HepG2 (cell line): ENCODE measurements around the gene CD276.

Experiments used
- ETV6 ChIP-seq: sonication (generic); formaldehyde crosslinking; conservative IDR thresholded peaks from 2 replicates; pipeline ENCODE4 v1.4.0; 2020; ENCODE audit warnings: missing genetic modification reagents
- FOXK2 ChIP-seq: fragments of 450-650 bp; IDR thresholded peaks from 2 replicates; pipeline ENCODE4 v1.6.1; 2016
- RBFOX2 ChIP-seq: fragments of 200-400 bp; formaldehyde crosslinking; IDR thresholded peaks from 2 replicates; pipeline ENCODE4 v1.6.1; 2017; ENCODE audit warnings: low read depth, mild to moderate bottlenecking, low read length
- TAF1 ChIP-seq: sonication (generic); formaldehyde crosslinking; IDR thresholded peaks from 2 replicates; pipeline ENCODE4 v1.4.0; 2020; ENCODE audit warnings: missing genetic modification reagents
- TARDBP ChIP-seq: sonication (generic); formaldehyde crosslinking; IDR thresholded peaks from 2 replicates; pipeline ENCODE4 v1.8.0; 2022; ENCODE audit warnings: mild to moderate bottlenecking, missing genetic modification reagents
- ZNF12 ChIP-seq: sonication (generic); formaldehyde crosslinking; IDR thresholded peaks from 2 replicates; pipeline ENCODE4 v1.5.0; 2020; ENCODE audit warnings: missing genetic modification reagents
- TF ChIP-seq, protein P1 (sequence below): sonication (generic); formaldehyde crosslinking; IDR thresholded peaks from 2 replicates; pipeline ENCODE4 v1.5.1; 2020; ENCODE audit warnings: mild to moderate bottlenecking, missing genetic modification reagents, moderate library complexity
- TF ChIP-seq, protein P2 (sequence below): fragments of 450-650 bp; IDR thresholded peaks from 2 replicates; pipeline ENCODE4 v1.6.1; 2017

DNA sequence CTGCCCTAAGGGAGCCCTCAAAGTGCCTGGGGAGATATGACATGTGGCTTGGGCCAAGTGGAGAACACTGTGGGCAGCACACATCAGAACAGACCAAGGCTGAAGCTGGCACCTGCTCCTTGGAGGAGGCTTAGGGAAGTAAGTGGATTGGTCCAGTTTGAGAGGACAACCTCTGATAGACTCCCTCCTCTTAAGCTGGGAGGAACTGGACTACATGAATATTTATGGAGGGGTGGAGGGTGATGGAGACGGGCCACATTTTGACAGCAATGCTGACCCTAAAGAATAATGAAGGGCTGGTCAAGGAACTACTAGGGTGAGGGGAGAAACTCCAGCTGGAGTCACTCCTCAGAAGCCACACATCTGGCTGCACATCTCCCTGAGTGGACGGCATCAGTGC lies 6.5 kb upstream of the CD276 start:
- TF ChIP-seq ETV6 (CRISPR knock-in tag) (no peak), TARDBP (CRISPR knock-in tag) (no peak), TAF1 (CRISPR knock-in tag) (no peak), RBFOX2 (no peak), FOXK2 (no peak), ZNF12 (CRISPR knock-in tag) (no peak)
- TF ChIP-seq, protein P1, sequence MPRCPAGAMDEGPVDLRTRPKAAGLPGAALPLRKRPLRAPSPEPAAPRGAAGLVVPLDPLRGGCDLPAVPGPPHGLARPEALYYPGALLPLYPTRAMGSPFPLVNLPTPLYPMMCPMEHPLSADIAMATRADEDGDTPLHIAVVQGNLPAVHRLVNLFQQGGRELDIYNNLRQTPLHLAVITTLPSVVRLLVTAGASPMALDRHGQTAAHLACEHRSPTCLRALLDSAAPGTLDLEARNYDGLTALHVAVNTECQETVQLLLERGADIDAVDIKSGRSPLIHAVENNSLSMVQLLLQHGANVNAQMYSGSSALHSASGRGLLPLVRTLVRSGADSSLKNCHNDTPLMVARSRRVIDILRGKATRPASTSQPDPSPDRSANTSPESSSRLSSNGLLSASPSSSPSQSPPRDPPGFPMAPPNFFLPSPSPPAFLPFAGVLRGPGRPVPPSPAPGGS (CRISPR knock-in tag) = no peak
- TF ChIP-seq, protein P2, sequence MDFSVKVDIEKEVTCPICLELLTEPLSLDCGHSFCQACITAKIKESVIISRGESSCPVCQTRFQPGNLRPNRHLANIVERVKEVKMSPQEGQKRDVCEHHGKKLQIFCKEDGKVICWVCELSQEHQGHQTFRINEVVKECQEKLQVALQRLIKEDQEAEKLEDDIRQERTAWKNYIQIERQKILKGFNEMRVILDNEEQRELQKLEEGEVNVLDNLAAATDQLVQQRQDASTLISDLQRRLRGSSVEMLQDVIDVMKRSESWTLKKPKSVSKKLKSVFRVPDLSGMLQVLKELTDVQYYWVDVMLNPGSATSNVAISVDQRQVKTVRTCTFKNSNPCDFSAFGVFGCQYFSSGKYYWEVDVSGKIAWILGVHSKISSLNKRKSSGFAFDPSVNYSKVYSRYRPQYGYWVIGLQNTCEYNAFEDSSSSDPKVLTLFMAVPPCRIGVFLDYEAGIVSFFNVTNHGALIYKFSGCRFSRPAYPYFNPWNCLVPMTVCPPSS = no peak
